DLD1 (cell line): ENCODE measurements around the gene ZMIZ1.

Experiments
- in situ Hi-C: cut with HindIII; loops from 2 replicates; pipeline ENCODE4 v1.10.0; 2017; ENCODE audit warnings: low sequenced_read_pairs

The ZMIZ1 gene

GRCh38 chr10:79149345-79149661 lies 80.5 kb downstream of the ZMIZ1 start:
- in situ Hi-C loops, result no loop called here

GRCh38 chr10:79149662-79150443 lies 81.1 kb downstream of the ZMIZ1 start:
- in situ Hi-C loops, result no loop called here

- in situ Hi-C loops, result no loop called here
Observed at GRCh38 chr10:79150444-79150754, 81.6 kb downstream of the ZMIZ1 start.

GRCh38 chr10:79152423-79152817 lies 83.7 kb downstream of the ZMIZ1 start:
- in situ Hi-C loops, result no loop called here

GRCh38 chr10:79153745-79154144 lies 85.0 kb downstream of the ZMIZ1 start:
- in situ Hi-C loops, result no loop called here

GRCh38 chr10:79155301-79156081 lies 86.7 kb downstream of the ZMIZ1 start:
- in situ Hi-C loops, result no loop called here

GRCh38 chr10:79156334-79157274 lies 87.8 kb downstream of the ZMIZ1 start:
- in situ Hi-C loops, result no loop called here

GRCh38 chr10:79158004-79158340 lies 89.2 kb downstream of the ZMIZ1 start:
- in situ Hi-C loops, result no loop called here

- in situ Hi-C loops, result no loop called here
Observed at GRCh38 chr10:79158402-79159097, 89.8 kb downstream of the ZMIZ1 start.

GRCh38 chr10:79159141-79159651 lies 90.4 kb downstream of the ZMIZ1 start:
- in situ Hi-C loops, result no loop called here

- in situ Hi-C loops, result no loop called here
Observed at GRCh38 chr10:79159785-79160184, 91.0 kb downstream of the ZMIZ1 start.

GRCh38 chr10:79160191-79160590 lies 91.4 kb downstream of the ZMIZ1 start:
- in situ Hi-C loops, result no loop called here

- in situ Hi-C loops, result no loop called here
Observed at GRCh38 chr10:79161557-79161956, 92.8 kb downstream of the ZMIZ1 start.

- in situ Hi-C loops, result no loop called here
Observed at GRCh38 chr10:79162022-79162421, 93.3 kb downstream of the ZMIZ1 start.

GRCh38 chr10:79162861-79163665 lies 94.3 kb downstream of the ZMIZ1 start:
- in situ Hi-C loops, result no loop called here

- in situ Hi-C loops, result no loop called here
Observed at GRCh38 chr10:79163666-79163975, 94.9 kb downstream of the ZMIZ1 start.

- in situ Hi-C loops, result no loop called here
Observed at GRCh38 chr10:79164075-79164474, 95.3 kb downstream of the ZMIZ1 start.

GRCh38 chr10:79165070-79165778 lies 96.5 kb downstream of the ZMIZ1 start:
- in situ Hi-C loops, result no loop called here

- in situ Hi-C loops, result no loop called here
Observed at GRCh38 chr10:79166312-79166721, 97.6 kb downstream of the ZMIZ1 start.
